ENCODE measurements around the gene MTX3.

- no peak for TF ChIP-seq ZNF70 (CRISPR knock-in tag; IDR thresholded peaks at IDR 0.05)
- TF ChIP-seq OSR1 (CRISPR knock-in tag; IDR thresholded peaks at IDR 0.05), result no peak
- TF ChIP-seq CSRNP3 (CRISPR knock-in tag; IDR thresholded peaks at IDR 0.05), result no peak
- TF ChIP-seq ZFP30 (CRISPR knock-in tag; IDR thresholded peaks at IDR 0.05), result no peak
- no peak for TF ChIP-seq SNAI2 (CRISPR knock-in tag; IDR thresholded peaks at IDR 0.05)
- TF ChIP-seq RARB (CRISPR knock-in tag; IDR thresholded peaks at IDR 0.05), result no peak
- no peak for TF ChIP-seq CSDC2 (CRISPR knock-in tag; IDR thresholded peaks at IDR 0.05)
- TF ChIP-seq GLIS3 (CRISPR knock-in tag; IDR thresholded peaks at IDR 0.05), result no peak
- TF ChIP-seq ZNF8 (CRISPR knock-in tag; IDR thresholded peaks at IDR 0.05), result no peak
- no peak for TF ChIP-seq TOX (CRISPR knock-in tag; IDR thresholded peaks at IDR 0.05; ENCODE audit: borderline replicate concordance)
- TF ChIP-seq, protein P1, sequence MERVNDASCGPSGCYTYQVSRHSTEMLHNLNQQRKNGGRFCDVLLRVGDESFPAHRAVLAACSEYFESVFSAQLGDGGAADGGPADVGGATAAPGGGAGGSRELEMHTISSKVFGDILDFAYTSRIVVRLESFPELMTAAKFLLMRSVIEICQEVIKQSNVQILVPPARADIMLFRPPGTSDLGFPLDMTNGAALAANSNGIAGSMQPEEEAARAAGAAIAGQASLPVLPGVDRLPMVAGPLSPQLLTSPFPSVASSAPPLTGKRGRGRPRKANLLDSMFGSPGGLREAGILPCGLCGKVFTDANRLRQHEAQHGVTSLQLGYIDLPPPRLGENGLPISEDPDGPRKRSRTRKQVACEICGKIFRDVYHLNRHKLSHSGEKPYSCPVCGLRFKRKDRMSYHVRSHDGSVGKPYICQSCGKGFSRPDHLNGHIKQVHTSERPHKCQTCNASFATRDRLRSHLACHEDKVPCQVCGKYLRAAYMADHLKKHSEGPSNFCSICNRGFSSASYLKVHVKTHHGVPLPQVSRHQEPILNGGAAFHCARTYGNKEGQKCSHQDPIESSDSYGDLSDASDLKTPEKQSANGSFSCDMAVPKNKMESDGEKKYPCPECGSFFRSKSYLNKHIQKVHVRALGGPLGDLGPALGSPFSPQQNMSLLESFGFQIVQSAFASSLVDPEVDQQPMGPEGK (CRISPR knock-in tag; IDR thresholded peaks at IDR 0.05; ENCODE audit: borderline replicate concordance), result no peak
- no peak for TF ChIP-seq PPARA (CRISPR knock-in tag; IDR thresholded peaks at IDR 0.05; ENCODE audit: borderline replicate concordance)
- TF ChIP-seq, protein P2, sequence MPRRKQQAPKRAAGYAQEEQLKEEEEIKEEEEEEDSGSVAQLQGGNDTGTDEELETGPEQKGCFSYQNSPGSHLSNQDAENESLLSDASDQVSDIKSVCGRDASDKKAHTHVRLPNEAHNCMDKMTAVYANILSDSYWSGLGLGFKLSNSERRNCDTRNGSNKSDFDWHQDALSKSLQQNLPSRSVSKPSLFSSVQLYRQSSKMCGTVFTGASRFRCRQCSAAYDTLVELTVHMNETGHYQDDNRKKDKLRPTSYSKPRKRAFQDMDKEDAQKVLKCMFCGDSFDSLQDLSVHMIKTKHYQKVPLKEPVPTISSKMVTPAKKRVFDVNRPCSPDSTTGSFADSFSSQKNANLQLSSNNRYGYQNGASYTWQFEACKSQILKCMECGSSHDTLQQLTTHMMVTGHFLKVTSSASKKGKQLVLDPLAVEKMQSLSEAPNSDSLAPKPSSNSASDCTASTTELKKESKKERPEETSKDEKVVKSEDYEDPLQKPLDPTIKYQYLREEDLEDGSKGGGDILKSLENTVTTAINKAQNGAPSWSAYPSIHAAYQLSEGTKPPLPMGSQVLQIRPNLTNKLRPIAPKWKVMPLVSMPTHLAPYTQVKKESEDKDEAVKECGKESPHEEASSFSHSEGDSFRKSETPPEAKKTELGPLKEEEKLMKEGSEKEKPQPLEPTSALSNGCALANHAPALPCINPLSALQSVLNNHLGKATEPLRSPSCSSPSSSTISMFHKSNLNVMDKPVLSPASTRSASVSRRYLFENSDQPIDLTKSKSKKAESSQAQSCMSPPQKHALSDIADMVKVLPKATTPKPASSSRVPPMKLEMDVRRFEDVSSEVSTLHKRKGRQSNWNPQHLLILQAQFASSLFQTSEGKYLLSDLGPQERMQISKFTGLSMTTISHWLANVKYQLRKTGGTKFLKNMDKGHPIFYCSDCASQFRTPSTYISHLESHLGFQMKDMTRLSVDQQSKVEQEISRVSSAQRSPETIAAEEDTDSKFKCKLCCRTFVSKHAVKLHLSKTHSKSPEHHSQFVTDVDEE (CRISPR knock-in tag; IDR thresholded peaks at IDR 0.05), result no peak
Measured at GRCh38 chr5:79954620-79955019, 36.4 kb downstream of the MTX3 start.

Measured in SK-N-SH treated with all-trans-retinoic acid at 6 μM for 48 hours (cell line).